Measurements from ENCODE around the gene MRPS25. TPM values are rescaled to one million over a fixed set of nuclear protein-coding genes. Genes with fewer than 3 reads are reported as not detected.

Gene MRPS25
- polyA plus RNA-seq, 1 donor (not counting 4 experiments of a cell fraction or from before 2014, with no cell fraction given) = 54.5 TPM

DNA sequence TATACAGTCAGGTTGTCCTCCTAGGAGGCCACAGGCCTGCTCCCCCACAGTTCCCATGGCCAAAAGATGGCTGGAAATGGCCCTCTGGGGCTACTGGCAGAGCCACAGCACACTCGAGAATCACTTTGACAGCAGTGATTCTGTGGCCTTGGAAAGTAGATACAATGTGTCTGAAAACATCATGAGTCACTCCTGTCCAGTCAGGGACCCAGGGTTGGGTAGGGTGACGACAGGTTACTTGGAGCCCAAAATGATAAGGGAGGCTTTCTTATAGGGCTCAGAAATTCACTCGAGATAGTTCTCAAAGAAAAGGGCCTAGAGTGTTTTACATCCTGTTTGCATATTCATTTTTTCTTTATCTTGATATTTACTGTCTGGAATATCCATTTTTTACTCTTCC, 24.3 kb downstream of the MRPS25 start:
- Histone ChIP-seq H3K9ac (ENCODE audit: control insufficient read depth, extremely low read depth, insufficient read depth, low read length) (no peak overlapping the region), H3K36me3 (ENCODE audit: control insufficient read depth in 2 of 2, extremely low read depth in 1 of 2, insufficient read depth in 2 of 2, low read length in 2 of 2) (peaks cover 22 to 27% of the 10 kb centered on the region in 2 experiments), H3K4me3 (ENCODE audit: control insufficient read depth in 2 of 3, extremely low read depth in 1 of 3, insufficient read depth in 2 of 3, low read depth in 1 of 3, low read length in 3 of 3) (no peak overlapping the region), H4K20me1 (ENCODE audit: control insufficient read depth, extremely low read depth, insufficient read depth, low read length) (no peaks in the 10 kb centered on the region), H3K79me2 (ENCODE audit: control insufficient read depth, insufficient read depth, low read length) (no peaks in the 10 kb centered on the region), H3K9me1 (ENCODE audit: control insufficient read depth, extremely low read depth, insufficient read depth, low read length) (no peaks in the 10 kb centered on the region), H3K9me3 (ENCODE audit: control insufficient read depth, low read depth, low read length) (no peaks in the 10 kb centered on the region), H3K27me3 (ENCODE audit: control insufficient read depth, extremely low read depth, insufficient read depth, low read length) (no peaks in the 10 kb centered on the region), H3K4me2 (ENCODE audit: control insufficient read depth, extremely low read depth, insufficient read depth, low read depth, low read length) (no peak overlapping the region), H2AFZ (ENCODE audit: control insufficient read depth, low read length) (no peak overlapping the region), H3K27ac (ENCODE audit: control insufficient read depth, insufficient read depth, low read length) (no peak overlapping the region), H3K4me1 (ENCODE audit: control insufficient read depth, extremely low read depth, insufficient read depth, low read length) (no peaks in the 10 kb centered on the region)
- dilution Hi-C loops (cut with MboI; ENCODE audit: extremely low pct_ligation_motif_present, low sequenced_read_pairs) = no loop called here
- DNase-seq (ENCODE audit: low read depth, low spot score) (no peak), FAIRE-seq (no peak)
- TF ChIP-seq EZH2 (IDR thresholded peaks at IDR 0.05; ENCODE audit: low read length) (no peak), CTCF (optimal IDR thresholded peaks at IDR 0.05 in 1 of 3, IDR thresholded peaks at IDR 0.05 in 1 of 3, conservative IDR thresholded peaks at IDR 0.05 in 1 of 3; ENCODE audit: extremely low read depth in 1 of 3, insufficient read depth in 2 of 3, low read length in 3 of 3) (no peak)

DNA sequence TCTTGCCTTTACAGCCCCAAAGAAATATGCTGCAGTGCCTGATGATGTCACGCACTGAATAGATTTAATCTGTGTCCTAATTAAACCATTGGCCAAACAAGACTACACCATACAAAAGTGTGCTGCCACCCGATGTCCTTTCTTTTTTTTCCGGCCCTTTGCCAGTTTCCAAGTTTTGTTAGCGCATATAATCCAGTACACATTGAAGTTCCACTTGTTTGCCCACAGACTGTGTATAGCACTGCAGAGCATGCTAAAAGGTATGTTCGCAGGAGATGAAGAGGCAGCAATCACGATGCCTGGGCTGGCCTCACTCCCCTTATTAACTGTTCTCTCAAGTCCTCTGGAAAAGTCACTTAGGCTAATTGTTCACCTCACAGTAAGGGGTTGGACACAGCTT, 26.8 kb downstream of the MRPS25 start:
- Histone ChIP-seq H3K4me3 (ENCODE audit: control insufficient read depth in 2 of 3, extremely low read depth in 1 of 3, insufficient read depth in 2 of 3, low read depth in 1 of 3, low read length in 3 of 3) (no peak overlapping the region), H2AFZ (ENCODE audit: control insufficient read depth, low read length) (no peak overlapping the region), H3K27me3 (ENCODE audit: control insufficient read depth, extremely low read depth, insufficient read depth, low read length) (no peaks in the 10 kb centered on the region), H3K9ac (ENCODE audit: control insufficient read depth, extremely low read depth, insufficient read depth, low read length) (no peak overlapping the region), H3K4me2 (ENCODE audit: control insufficient read depth, extremely low read depth, insufficient read depth, low read depth, low read length) (no peak overlapping the region), H3K79me2 (ENCODE audit: control insufficient read depth, insufficient read depth, low read length) (no peaks in the 10 kb centered on the region), H3K4me1 (ENCODE audit: control insufficient read depth, extremely low read depth, insufficient read depth, low read length) (no peaks in the 10 kb centered on the region), H3K9me3 (ENCODE audit: control insufficient read depth, low read depth, low read length) (no peaks in the 10 kb centered on the region), H3K9me1 (ENCODE audit: control insufficient read depth, extremely low read depth, insufficient read depth, low read length) (no peaks in the 10 kb centered on the region), H3K27ac (ENCODE audit: control insufficient read depth, insufficient read depth, low read length) (no peak overlapping the region), H4K20me1 (ENCODE audit: control insufficient read depth, extremely low read depth, insufficient read depth, low read length) (no peaks in the 10 kb centered on the region), H3K36me3 (ENCODE audit: control insufficient read depth in 2 of 2, extremely low read depth in 1 of 2, insufficient read depth in 2 of 2, low read length in 2 of 2) (peaks cover 23 to 29% of the 10 kb centered on the region in 2 experiments)
- dilution Hi-C loops (cut with MboI; ENCODE audit: extremely low pct_ligation_motif_present, low sequenced_read_pairs) = no loop called here
- FAIRE-seq (no peak), DNase-seq (ENCODE audit: low read depth, low spot score) (no peak)
- TF ChIP-seq EZH2 (IDR thresholded peaks at IDR 0.05; ENCODE audit: low read length) = no peak
- no peak for TF ChIP-seq CTCF (optimal IDR thresholded peaks at IDR 0.05 in 1 of 3, IDR thresholded peaks at IDR 0.05 in 1 of 3, conservative IDR thresholded peaks at IDR 0.05 in 1 of 3; ENCODE audit: extremely low read depth in 1 of 3, insufficient read depth in 2 of 3, low read length in 3 of 3)

All from keratinocyte (primary cell).